Measurements from ENCODE around the gene COL1A1.

DNA sequence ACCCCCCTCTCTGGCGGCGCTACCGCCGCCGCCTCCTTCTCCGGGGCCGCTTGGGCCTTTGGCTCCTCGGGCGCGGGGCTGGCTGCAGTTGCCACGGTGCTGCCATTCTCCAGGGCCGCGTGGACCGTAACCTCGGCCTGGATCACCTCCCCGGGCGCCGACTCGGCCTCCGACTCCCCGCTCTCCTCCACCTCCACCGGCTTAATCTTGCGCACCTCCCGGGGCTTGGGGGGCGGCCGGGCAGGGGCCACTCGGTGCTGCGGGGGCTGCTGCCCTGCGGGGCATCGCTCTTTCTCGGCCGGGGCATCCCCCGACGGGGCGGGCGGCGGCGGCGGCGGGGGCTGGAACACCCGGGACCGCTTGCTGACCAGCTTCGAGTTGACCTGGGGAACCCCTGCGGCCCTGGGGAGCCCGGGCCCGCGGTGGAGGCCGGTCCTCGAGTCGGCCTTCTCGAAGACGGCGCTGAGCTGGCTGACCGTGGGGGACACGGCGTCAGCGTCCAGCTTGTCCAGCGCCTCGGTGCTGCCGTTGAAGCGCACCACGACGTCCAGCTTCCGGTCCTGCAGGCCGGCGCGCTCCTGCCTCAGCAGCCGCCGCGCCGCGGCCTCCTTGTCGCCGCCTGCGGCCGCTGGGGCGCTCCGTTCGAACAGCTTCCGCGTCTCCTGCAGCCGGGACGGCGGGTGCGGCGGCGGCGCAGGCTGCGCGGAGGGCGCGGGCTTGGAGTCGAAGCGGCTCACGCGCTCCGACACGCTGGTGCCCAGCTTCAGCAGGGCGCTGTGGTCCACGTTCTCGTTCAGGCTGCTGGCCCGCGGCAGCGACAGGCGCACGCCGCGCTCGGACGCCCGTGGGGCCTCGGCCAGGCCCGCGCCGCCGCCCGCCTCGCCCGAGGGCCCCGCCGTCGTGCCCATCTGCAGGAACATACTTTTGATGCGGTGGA lies 51.7 kb downstream of the COL1A1 start:
- TF ChIP-seq, protein P1, sequence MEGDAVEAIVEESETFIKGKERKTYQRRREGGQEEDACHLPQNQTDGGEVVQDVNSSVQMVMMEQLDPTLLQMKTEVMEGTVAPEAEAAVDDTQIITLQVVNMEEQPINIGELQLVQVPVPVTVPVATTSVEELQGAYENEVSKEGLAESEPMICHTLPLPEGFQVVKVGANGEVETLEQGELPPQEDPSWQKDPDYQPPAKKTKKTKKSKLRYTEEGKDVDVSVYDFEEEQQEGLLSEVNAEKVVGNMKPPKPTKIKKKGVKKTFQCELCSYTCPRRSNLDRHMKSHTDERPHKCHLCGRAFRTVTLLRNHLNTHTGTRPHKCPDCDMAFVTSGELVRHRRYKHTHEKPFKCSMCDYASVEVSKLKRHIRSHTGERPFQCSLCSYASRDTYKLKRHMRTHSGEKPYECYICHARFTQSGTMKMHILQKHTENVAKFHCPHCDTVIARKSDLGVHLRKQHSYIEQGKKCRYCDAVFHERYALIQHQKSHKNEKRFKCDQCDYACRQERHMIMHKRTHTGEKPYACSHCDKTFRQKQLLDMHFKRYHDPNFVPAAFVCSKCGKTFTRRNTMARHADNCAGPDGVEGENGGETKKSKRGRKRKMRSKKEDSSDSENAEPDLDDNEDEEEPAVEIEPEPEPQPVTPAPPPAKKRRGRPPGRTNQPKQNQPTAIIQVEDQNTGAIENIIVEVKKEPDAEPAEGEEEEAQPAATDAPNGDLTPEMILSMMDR (IDR thresholded peaks at IDR 0.05): peak in 1 of 6 experiments; percentile 25
- TF ChIP-seq POLR2A (IDR thresholded peaks at IDR 0.05): peak in 1 of 2 donors; percentile 27
